OCI-LY3 (cell line): ENCODE data around the gene NKD2.

Source experiments
- H2AFZ ChIP-seq: fragments of 200-600, 300-600 bp; shearing (Covaris generic); 2 replicates; pipeline ENCODE4 v1.6.0; 2014; ENCODE audit warnings: antibody characterized with exemption, low read depth, low read length
- H3K27ac ChIP-seq: fragments of 200-600, 300-600 bp; sonication (generic); 2 replicates; pipeline ENCODE4 v1.5.1; 2014; ENCODE audit warnings: mild to moderate bottlenecking, low read length, moderate library complexity, mixed read lengths
- H3K27me3 ChIP-seq: fragments of 200-600, 300-600 bp; sonication (generic); 2 replicates; pipeline ENCODE4 v1.6.1; 2014; ENCODE audit warnings: low read depth, low read length, mixed read lengths
- H3K36me3 ChIP-seq: fragments of 200-600, 300-600 bp; sonication (generic); replicated peaks from 2 replicates; pipeline ENCODE3; 2014; ENCODE audit warnings: low read depth, low read length, mixed read lengths
- H3K4me1 ChIP-seq: fragments of 300-600, 200-600 bp; sonication (generic); 2 replicates; pipeline ENCODE4 v1.6.1; 2014; ENCODE audit warnings: low read length, mixed read lengths
- H3K4me2 ChIP-seq: fragments of 200-600, 300-600 bp; sonication (generic); 2 replicates; pipeline ENCODE4 v1.6.1; 2014; ENCODE audit warnings: low read length, mixed read lengths
- H3K4me3 ChIP-seq: fragments of 300-600, 200-600 bp; sonication (generic); 2 replicates; pipeline ENCODE4 v1.5.1; 2014; ENCODE audit warnings: antibody characterized with exemption, mild to moderate bottlenecking, low read length, moderate library complexity
- H3K79me2 ChIP-seq: fragments of 300-600, 200-600 bp; shearing (Covaris generic); 2 replicates; pipeline ENCODE4 v1.6.1; 2014; ENCODE audit warnings: mild to moderate bottlenecking, low read length, mixed read lengths
- H3K9ac ChIP-seq: fragments of 300-600, 200-600 bp; shearing (Covaris generic); 2 replicates; pipeline ENCODE4 v1.6.0; 2014; ENCODE audit warnings: mild to moderate bottlenecking, low read length, moderate library complexity
- H3K9me3 ChIP-seq: fragments of 200-600, 300-600 bp; shearing (Covaris generic); 2 replicates; pipeline ENCODE4 v1.6.1; 2014; ENCODE audit warnings: low read length, mixed read lengths; ENCODE audit not compliant: insufficient read depth
- H4K20me1 ChIP-seq: fragments of 200-600, 300-600 bp; sonication (generic); 2 replicates; pipeline ENCODE4 v1.6.1; 2016; ENCODE audit warnings: low read length, mixed read lengths; ENCODE audit not compliant: insufficient read depth
- CTCF ChIP-seq: fragments of 200-600, 300-600 bp; sonication (generic); IDR thresholded peaks from 2 replicates; pipeline ENCODE4 v1.5.1; 2014; ENCODE audit warnings: antibody characterized with exemption, low read length, low read depth
- EZH2phosphoT487 ChIP-seq: fragments of 200-600 bp; shearing (Covaris generic); IDR thresholded peaks from 2 replicates; pipeline ENCODE4 v1.6.1; 2018; ENCODE audit warnings: antibody characterized with exemption, mixed run types, low read depth

Gene NKD2

GRCh38 chr5:1077026-1077425 is 68.4 kb downstream of the NKD2 start:
- no peaks in the 10 kb centered on the region for H3K9me3 ChIP-seq
- no peak overlapping the region for H3K9ac ChIP-seq
- no peaks in the 10 kb centered on the region for H3K79me2 ChIP-seq
- no peaks in the 10 kb centered on the region for H3K4me1 ChIP-seq
- TF ChIP-seq EZH2phosphoT487 = no peak
- TF ChIP-seq CTCF = no peak
- no peak overlapping the region for H3K4me2 ChIP-seq
- H3K36me3 ChIP-seq = no peaks in the 10 kb centered on the region
- no peaks in the 10 kb centered on the region for H4K20me1 ChIP-seq
- no peaks in the 10 kb centered on the region for H3K27me3 ChIP-seq
- no peak overlapping the region for H3K27ac ChIP-seq
- H2AFZ ChIP-seq = no peak overlapping the region
- H3K4me3 ChIP-seq = no peak overlapping the region

- H3K9ac ChIP-seq = no peak overlapping the region
- H3K4me2 ChIP-seq = no peak overlapping the region
- no peaks in the 10 kb centered on the region for H4K20me1 ChIP-seq
- no peak overlapping the region for H3K4me3 ChIP-seq
- H3K79me2 ChIP-seq = no peaks in the 10 kb centered on the region
- TF ChIP-seq CTCF (no peak), EZH2phosphoT487 (no peak)
- no peaks in the 10 kb centered on the region for H3K9me3 ChIP-seq
- H3K36me3 ChIP-seq = no peaks in the 10 kb centered on the region
- no peaks in the 10 kb centered on the region for H3K27me3 ChIP-seq
- H3K27ac ChIP-seq = no peak overlapping the region
- no peaks in the 10 kb centered on the region for H3K4me1 ChIP-seq
- H2AFZ ChIP-seq = no peak overlapping the region
These were observed 69.0 kb downstream of the NKD2 start for GRCh38 chr5:1077491-1078020.

GRCh38 chr5:1078206-1078605 is 69.6 kb downstream of the NKD2 start:
- Histone ChIP-seq H3K27ac (no peak overlapping the region), H3K4me3 (no peak overlapping the region), H4K20me1 (no peaks in the 10 kb centered on the region), H3K79me2 (no peaks in the 10 kb centered on the region), H3K9me3 (no peaks in the 10 kb centered on the region), H3K36me3 (peaks cover 2% of the 10 kb centered on the region), H3K4me2 (no peak overlapping the region), H3K9ac (no peak overlapping the region), H3K4me1 (no peaks in the 10 kb centered on the region), H2AFZ (no peak overlapping the region), H3K27me3 (no peaks in the 10 kb centered on the region)
- TF ChIP-seq EZH2phosphoT487 = no peak
- TF ChIP-seq CTCF = no peak

- Histone ChIP-seq H3K4me2 (no peak overlapping the region), H3K9ac (no peak overlapping the region), H3K79me2 (no peaks in the 10 kb centered on the region), H3K27me3 (no peaks in the 10 kb centered on the region), H3K4me1 (no peaks in the 10 kb centered on the region), H3K9me3 (no peaks in the 10 kb centered on the region), H2AFZ (no peak overlapping the region), H3K36me3 (peaks cover 8% of the 10 kb centered on the region), H4K20me1 (no peaks in the 10 kb centered on the region), H3K4me3 (no peak overlapping the region), H3K27ac (no peak overlapping the region)
- TF ChIP-seq CTCF = no peak
- no peak for TF ChIP-seq EZH2phosphoT487
These were observed 70.2 kb downstream of the NKD2 start for GRCh38 chr5:1078851-1079250.
